ENCODE results near the gene DOCK6. TPM values are rescaled to one million over a fixed set of nuclear protein-coding genes. Genes with fewer than 3 reads are reported as not detected.

The DOCK6 gene
- total RNA-seq, 1 experiment from 2014 or later, result 19.4 TPM

DNA sequence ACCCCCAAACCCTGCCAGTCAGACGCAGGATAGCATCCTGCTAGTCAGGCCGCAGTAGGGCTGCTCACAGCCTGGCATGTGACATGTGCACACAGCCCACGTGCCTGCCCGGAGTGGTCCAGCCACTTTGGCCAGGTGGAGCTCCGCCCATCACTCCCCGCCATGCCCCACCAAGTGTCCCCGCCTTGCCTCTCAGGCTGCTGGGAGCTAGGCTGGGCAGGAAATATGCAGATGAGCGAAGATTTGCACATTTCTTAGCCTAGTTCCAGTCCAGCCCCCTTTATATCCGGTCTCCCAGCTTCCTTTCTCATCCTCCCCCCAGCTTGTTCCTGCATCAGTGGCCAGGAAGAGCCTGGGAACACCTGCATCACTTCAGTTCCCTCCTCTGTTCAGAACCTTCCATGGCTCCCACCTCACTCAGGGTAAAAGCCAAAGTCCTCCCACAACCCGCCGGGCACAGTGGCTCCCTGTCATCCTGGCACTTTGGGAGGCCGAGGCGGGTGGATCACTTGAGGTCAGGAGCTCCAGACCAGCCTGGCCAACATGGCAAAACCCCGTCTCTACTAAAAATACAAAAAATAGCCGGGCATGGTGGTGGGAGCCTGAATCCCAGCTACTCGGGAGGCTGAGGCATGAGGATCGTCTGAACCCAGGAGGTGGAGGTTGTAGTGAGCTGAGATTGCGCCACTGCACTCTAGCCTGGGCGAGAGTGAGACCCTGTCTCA lies 2.3 kb upstream of the DOCK6 start:
- POLR2A ChIA-PET, result no interaction called here
- no peak for DNase-seq (ENCODE audit: low read depth, low spot score)
- no peak for ATAC-seq

GRCh38 chr19:11263726-11264125 lies 1.4 kb upstream of the DOCK6 start:
- H3K36me3 ChIP-seq (ENCODE audit: control insufficient read depth, insufficient read depth, low read length), result no peaks in the 10 kb centered on the region; the same call in 1 of the 2 replicates

More for the DNA sequence above, 2.3 kb upstream of the DOCK6 start:
- Histone ChIP-seq H3K9me3 (ENCODE audit: control insufficient read depth, insufficient read depth, low read depth, low read length) (no peaks in the 10 kb centered on the region), H3K4me1 (ENCODE audit: control insufficient read depth, insufficient read depth, low read length) (no peaks in the 10 kb centered on the region; the same call in 1 of the 2 replicates), H3K27me3 (ENCODE audit: control insufficient read depth, insufficient read depth, low read length) (no peaks in the 10 kb centered on the region), H3K36me3 (ENCODE audit: control insufficient read depth, insufficient read depth, low read length) (no peaks in the 10 kb centered on the region; the same call in 1 of the 2 replicates), H3K27ac (ENCODE audit: low read length) (no peak overlapping the region), H3K4me3 (ENCODE audit: low read depth in 2 of 2, low read length in 2 of 2) (no peak overlapping the region)
- no TSS peak for BruUV-seq (replicated peaks)
- intact Hi-C loops (cut with micrococcal nuclease; ENCODE audit: unreplicated experiment), result no loop called here
- CTCF ChIA-PET, result no interaction called here
- TF ChIP-seq, protein P1, sequence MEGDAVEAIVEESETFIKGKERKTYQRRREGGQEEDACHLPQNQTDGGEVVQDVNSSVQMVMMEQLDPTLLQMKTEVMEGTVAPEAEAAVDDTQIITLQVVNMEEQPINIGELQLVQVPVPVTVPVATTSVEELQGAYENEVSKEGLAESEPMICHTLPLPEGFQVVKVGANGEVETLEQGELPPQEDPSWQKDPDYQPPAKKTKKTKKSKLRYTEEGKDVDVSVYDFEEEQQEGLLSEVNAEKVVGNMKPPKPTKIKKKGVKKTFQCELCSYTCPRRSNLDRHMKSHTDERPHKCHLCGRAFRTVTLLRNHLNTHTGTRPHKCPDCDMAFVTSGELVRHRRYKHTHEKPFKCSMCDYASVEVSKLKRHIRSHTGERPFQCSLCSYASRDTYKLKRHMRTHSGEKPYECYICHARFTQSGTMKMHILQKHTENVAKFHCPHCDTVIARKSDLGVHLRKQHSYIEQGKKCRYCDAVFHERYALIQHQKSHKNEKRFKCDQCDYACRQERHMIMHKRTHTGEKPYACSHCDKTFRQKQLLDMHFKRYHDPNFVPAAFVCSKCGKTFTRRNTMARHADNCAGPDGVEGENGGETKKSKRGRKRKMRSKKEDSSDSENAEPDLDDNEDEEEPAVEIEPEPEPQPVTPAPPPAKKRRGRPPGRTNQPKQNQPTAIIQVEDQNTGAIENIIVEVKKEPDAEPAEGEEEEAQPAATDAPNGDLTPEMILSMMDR (IDR thresholded peaks at IDR 0.05), result no peak
- TF ChIP-seq, protein P2, sequence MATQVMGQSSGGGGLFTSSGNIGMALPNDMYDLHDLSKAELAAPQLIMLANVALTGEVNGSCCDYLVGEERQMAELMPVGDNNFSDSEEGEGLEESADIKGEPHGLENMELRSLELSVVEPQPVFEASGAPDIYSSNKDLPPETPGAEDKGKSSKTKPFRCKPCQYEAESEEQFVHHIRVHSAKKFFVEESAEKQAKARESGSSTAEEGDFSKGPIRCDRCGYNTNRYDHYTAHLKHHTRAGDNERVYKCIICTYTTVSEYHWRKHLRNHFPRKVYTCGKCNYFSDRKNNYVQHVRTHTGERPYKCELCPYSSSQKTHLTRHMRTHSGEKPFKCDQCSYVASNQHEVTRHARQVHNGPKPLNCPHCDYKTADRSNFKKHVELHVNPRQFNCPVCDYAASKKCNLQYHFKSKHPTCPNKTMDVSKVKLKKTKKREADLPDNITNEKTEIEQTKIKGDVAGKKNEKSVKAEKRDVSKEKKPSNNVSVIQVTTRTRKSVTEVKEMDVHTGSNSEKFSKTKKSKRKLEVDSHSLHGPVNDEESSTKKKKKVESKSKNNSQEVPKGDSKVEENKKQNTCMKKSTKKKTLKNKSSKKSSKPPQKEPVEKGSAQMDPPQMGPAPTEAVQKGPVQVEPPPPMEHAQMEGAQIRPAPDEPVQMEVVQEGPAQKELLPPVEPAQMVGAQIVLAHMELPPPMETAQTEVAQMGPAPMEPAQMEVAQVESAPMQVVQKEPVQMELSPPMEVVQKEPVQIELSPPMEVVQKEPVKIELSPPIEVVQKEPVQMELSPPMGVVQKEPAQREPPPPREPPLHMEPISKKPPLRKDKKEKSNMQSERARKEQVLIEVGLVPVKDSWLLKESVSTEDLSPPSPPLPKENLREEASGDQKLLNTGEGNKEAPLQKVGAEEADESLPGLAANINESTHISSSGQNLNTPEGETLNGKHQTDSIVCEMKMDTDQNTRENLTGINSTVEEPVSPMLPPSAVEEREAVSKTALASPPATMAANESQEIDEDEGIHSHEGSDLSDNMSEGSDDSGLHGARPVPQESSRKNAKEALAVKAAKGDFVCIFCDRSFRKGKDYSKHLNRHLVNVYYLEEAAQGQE (IDR thresholded peaks at IDR 0.05; ENCODE audit: insufficient read depth in 1 of 2, low read depth in 2 of 2, low read length in 1 of 2), result no peak
- TF ChIP-seq POLR2AphosphoS5 (IDR thresholded peaks at IDR 0.05; ENCODE audit: low read depth, low read length) (no peak), TCF7L2 (IDR thresholded peaks at IDR 0.05; ENCODE audit: low read depth, low read length) (no peak), SIN3A (IDR thresholded peaks at IDR 0.05; ENCODE audit: borderline replicate concordance, insufficient read depth, low read depth, low read length) (no peak)
- in situ Hi-C loops (cut with HindIII; ENCODE audit: low pct_unique_long_range_greater_than_20kb, low sequenced_read_pairs), result no loop called here

More at GRCh38 chr19:11263726-11264125, 1.4 kb upstream of the DOCK6 start:
- ATAC-seq, result no peak
- DNase-seq (ENCODE audit: low read depth, low spot score), result no peak
- H3K27me3 ChIP-seq (ENCODE audit: control insufficient read depth, insufficient read depth, low read length), result no peaks in the 10 kb centered on the region
- POLR2A ChIA-PET, result no interaction called here
- in situ Hi-C loops (cut with HindIII; ENCODE audit: low pct_unique_long_range_greater_than_20kb, low sequenced_read_pairs), result no loop called here
- H3K4me3 ChIP-seq (ENCODE audit: low read depth in 2 of 2, low read length in 2 of 2), result no peak overlapping the region
- intact Hi-C loops (cut with micrococcal nuclease; ENCODE audit: unreplicated experiment), result no loop called here
- CTCF ChIA-PET, result no interaction called here
- no peaks in the 10 kb centered on the region; the same call in 1 of the 2 replicates for H3K4me1 ChIP-seq (ENCODE audit: control insufficient read depth, insufficient read depth, low read length)
- no peak overlapping the region for H3K27ac ChIP-seq (ENCODE audit: low read length)
- BruUV-seq (replicated peaks), result no TSS peak
- H3K9me3 ChIP-seq (ENCODE audit: control insufficient read depth, insufficient read depth, low read depth, low read length), result no peaks in the 10 kb centered on the region
- no peak for TF ChIP-seq POLR2AphosphoS5 (IDR thresholded peaks at IDR 0.05; ENCODE audit: low read depth, low read length)
- TF ChIP-seq, protein P2 (IDR thresholded peaks at IDR 0.05; ENCODE audit: insufficient read depth in 1 of 2, low read depth in 2 of 2, low read length in 1 of 2), result no peak
- TF ChIP-seq TCF7L2 (IDR thresholded peaks at IDR 0.05; ENCODE audit: low read depth, low read length), result no peak
- TF ChIP-seq SIN3A (IDR thresholded peaks at IDR 0.05; ENCODE audit: borderline replicate concordance, insufficient read depth, low read depth, low read length), result no peak
- TF ChIP-seq, protein P1 (IDR thresholded peaks at IDR 0.05), result no peak
